CD4-positive, alpha-beta T cell (primary cell): ENCODE measurements around the gene KCNMA1. TPM values are rescaled to one million over a fixed set of nuclear protein-coding genes. Genes with fewer than 3 reads are reported as not detected.

ENCODE experiments used
- ATAC-seq: fragments of 200-7000 bp; cut with Tn5 transposase; one replicate; pipeline ENCODE4 v1.10.0; 2022; ENCODE audit warnings: mild to moderate bottlenecking; ENCODE audit not compliant: poor library complexity
- CTCF ChIA-PET: fragments of 350-600 bp; sonication (Branson Sonifier 250); formaldehyde crosslinking; loops from one replicate; lab custom pipeline; 2021; ENCODE audit warnings: antibody characterized with exemption, inconsistent platforms; lab: Charles Lee
- POLR2A ChIA-PET: fragments of 350-600 bp; sonication (Branson Sonifier 250); formaldehyde crosslinking; loops from one replicate; lab custom pipeline; 2021; ENCODE audit warnings: antibody characterized with exemption, inconsistent platforms; lab: Charles Lee
- DNase-seq, 14 experiments: peaks; one replicate each; pipeline ENCODE4 v3.0.0-alpha.2; 2013 to 2020; ENCODE audit warnings: mixed read lengths in 2 of 14
- H3K27ac ChIP-seq, 2 donors: one replicate each; pipeline versions ENCODE4 v1.5.1 to v1.7.0; 2013; ENCODE audit warnings: low read length in 2 of 2, low read depth in 1 of 2, mild to moderate bottlenecking in 1 of 2
- H3K27me3 ChIP-seq, 2 experiments: 1 replicate in 1 of 2; 2 replicates in 1 of 2; pipeline versions ENCODE4 v1.6.1 to v1.7.0; 2013; ENCODE audit warnings: low read length in 2 of 2, control low read depth in 1 of 2, mild to moderate bottlenecking in 1 of 2, moderate library complexity in 1 of 2; ENCODE audit not compliant: insufficient read depth in 2 of 2, control insufficient read depth in 1 of 2
- H3K36me3 ChIP-seq: one replicate; pipeline ENCODE4 v1.6.1; 2013; ENCODE audit warnings: low read length, control low read depth; ENCODE audit not compliant: insufficient read depth
- H3K4me1 ChIP-seq: one replicate; pipeline ENCODE4 v1.6.1; 2013; ENCODE audit warnings: low read length, control low read depth; ENCODE audit not compliant: insufficient read depth
- H3K4me3 ChIP-seq: one replicate; pipeline ENCODE4 v1.5.1; 2013; ENCODE audit warnings: mild to moderate bottlenecking, low read length, moderate library complexity
- H3K9me3 ChIP-seq, 2 experiments: 1 replicate in 1 of 2; 2 replicates in 1 of 2; pipeline versions ENCODE4 v1.6.1 to v1.7.0; 2013; ENCODE audit warnings: low read length in 2 of 2, mild to moderate bottlenecking in 2 of 2, control low read depth in 1 of 2, moderate library complexity in 1 of 2; ENCODE audit not compliant: control insufficient read depth in 1 of 2, insufficient read depth in 1 of 2
- H3K27ac Mint-ChIP-seq: one replicate; pipeline ENCODE4 v1.8.0; 2020; ENCODE audit warnings: mixed read lengths
- H3K27me3 Mint-ChIP-seq: one replicate; pipeline ENCODE4 v1.8.0; 2021; ENCODE audit warnings: mixed read lengths
- H3K36me3 Mint-ChIP-seq: one replicate; pipeline ENCODE4 v1.8.0; 2021; ENCODE audit warnings: low read depth, mixed read lengths
- H3K4me1 Mint-ChIP-seq: one replicate; pipeline ENCODE4 v1.8.0; 2021; ENCODE audit warnings: low read depth, mixed read lengths
- H3K4me3 Mint-ChIP-seq: one replicate; pipeline ENCODE4 v1.8.0; 2020; ENCODE audit warnings: mild to moderate bottlenecking, mixed read lengths
- H3K9me3 Mint-ChIP-seq: one replicate; pipeline ENCODE4 v1.8.0; 2020; ENCODE audit warnings: mixed read lengths
- CTCF ChIP-seq: fragments of 200-600 bp; IDR thresholded peaks from one replicate; pipeline ENCODE4 v1.8.0; 2022; ENCODE audit warnings: antibody characterized with exemption, mild to moderate bottlenecking
- intact Hi-C, 2 experiments: fragments of 100-400 bp; cut with DNase I in 1 of 2; cut with micrococcal nuclease in 1 of 2; formaldehyde crosslinking; loops; one replicate each; pipeline versions ENCODE4 v1.15.1 to v1.9.0; 2023 to 2025; cut with DNase I, micrococcal nuclease
- total RNA-seq, 174 experiments: library from RNA in 2 of 174; stranded (reverse) in 2 of 174; gene quantifications; one replicate each; pipeline ENCODE4 v1.2.3 and lab custom pipeline; 2021 to 2026

KCNMA1 gene
- total RNA-seq, 2 experiments from 2014 or later = not detected

GRCh38 chr10:76990561-76990960 is 647.0 kb downstream of the KCNMA1 start:
- ATAC-seq = no peak
- Mint-ChIP-seq H3K9me3 (no peaks in the 10 kb centered on the region), H3K36me3 (no peaks in the 10 kb centered on the region), H3K27ac (no peak overlapping the region), H3K27me3 (no peaks in the 10 kb centered on the region), H3K4me1 (no peaks in the 10 kb centered on the region), H3K4me3 (no peak overlapping the region)
- DNase-seq = no peak
- H3K36me3 ChIP-seq = no peaks in the 10 kb centered on the region
- CTCF ChIA-PET = no interaction called here
- no peaks in the 10 kb centered on the region for H3K9me3 ChIP-seq
- H3K27ac ChIP-seq = no peak overlapping the region
- H3K4me1 ChIP-seq = no peaks in the 10 kb centered on the region
- intact Hi-C loops = no loop called here
- no peaks in the 10 kb centered on the region for H3K27me3 ChIP-seq
- TF ChIP-seq CTCF = no peak
- H3K4me3 ChIP-seq = no peak overlapping the region
- POLR2A ChIA-PET = no interaction called here

DNA sequence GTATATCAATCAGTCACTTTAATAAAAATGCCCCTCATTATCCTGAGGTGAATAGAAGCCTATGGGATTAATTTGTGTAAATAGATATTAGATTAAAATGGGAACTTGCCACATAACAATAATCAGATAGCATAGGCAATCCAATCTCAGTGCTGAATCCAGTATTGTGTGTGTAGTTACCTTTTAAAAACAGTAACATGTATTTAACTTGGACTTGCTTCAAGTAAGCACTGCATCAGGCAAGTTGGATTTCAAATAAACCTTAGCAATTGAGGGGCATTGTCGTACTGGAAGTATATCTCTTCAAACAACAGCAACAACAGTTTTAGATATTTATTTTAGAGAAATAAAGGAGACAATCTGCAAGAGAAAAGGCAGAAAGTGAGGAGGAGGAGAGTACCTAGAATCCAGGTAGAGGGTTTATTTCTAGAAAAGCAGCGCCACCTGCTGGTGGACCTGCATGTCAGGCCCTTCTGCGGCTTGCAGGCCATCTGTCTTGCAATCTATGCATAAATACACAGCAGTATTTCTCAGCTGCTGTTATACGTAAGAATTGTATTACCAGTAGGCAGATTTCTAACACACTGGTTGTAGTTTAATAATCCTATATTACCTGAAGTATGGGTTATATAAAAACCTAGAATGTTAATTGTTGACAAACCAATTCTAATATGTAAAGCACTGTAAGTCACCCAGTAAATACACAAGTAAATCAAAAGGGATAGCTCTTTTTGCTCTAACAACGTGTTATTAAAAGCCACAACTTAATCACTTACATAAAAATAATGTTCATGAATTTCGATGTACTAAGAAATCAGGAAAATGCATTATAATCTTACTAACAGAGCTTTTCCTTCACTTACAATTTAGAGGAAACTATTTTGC is 652.8 kb downstream of the KCNMA1 start:
- Mint-ChIP-seq H3K36me3 (no peaks in the 10 kb centered on the region), H3K9me3 (no peaks in the 10 kb centered on the region), H3K4me1 (no peaks in the 10 kb centered on the region), H3K27ac (no peak overlapping the region), H3K27me3 (no peaks in the 10 kb centered on the region), H3K4me3 (no peak overlapping the region)
- Histone ChIP-seq H3K4me1 (no peaks in the 10 kb centered on the region), H3K27ac (no peak overlapping the region), H3K27me3 (no peaks in the 10 kb centered on the region), H3K36me3 (no peaks in the 10 kb centered on the region), H3K9me3 (no peaks in the 10 kb centered on the region), H3K4me3 (no peak overlapping the region)
- POLR2A ChIA-PET = no interaction called here
- intact Hi-C loops = loop anchor here (5.0 to 10.0 kb wide), 2 partner anchors 1580 to 1582 kb away; partner anchors contain the start of gene ZNF503 (in 2 of the 2)
- peak; percentile 35 to 73 (median 48) for DNase-seq
- CTCF ChIA-PET = no interaction called here
- ATAC-seq = no peak
- TF ChIP-seq CTCF = peak; percentile 93

GRCh38 chr10:76983624-76984023 is 654.0 kb downstream of the KCNMA1 start:
- Histone ChIP-seq H3K27me3 (no peaks in the 10 kb centered on the region), H3K4me3 (no peak overlapping the region), H3K36me3 (no peaks in the 10 kb centered on the region), H3K27ac (no peak overlapping the region), H3K4me1 (no peaks in the 10 kb centered on the region), H3K9me3 (no peaks in the 10 kb centered on the region)
- Mint-ChIP-seq H3K4me1 (no peaks in the 10 kb centered on the region), H3K4me3 (no peak overlapping the region), H3K9me3 (no peaks in the 10 kb centered on the region), H3K27me3 (no peaks in the 10 kb centered on the region), H3K36me3 (no peaks in the 10 kb centered on the region), H3K27ac (no peak overlapping the region)
- intact Hi-C loops = loop anchor here in 1 of 2 experiments (10.0 kb wide), 1 partner anchor 1579 kb away; the partner anchor contains the start of gene ZNF503
- POLR2A ChIA-PET = no interaction called here
- no peak for DNase-seq
- CTCF ChIA-PET = no interaction called here
- no peak for TF ChIP-seq CTCF
- ATAC-seq = no peak
